ENCODE measurements around the gene ACTA1.
"Not testable (repeated sequence)": the region's sequence is repeated elsewhere in the genome, so short reads cannot be mapped to it uniquely, and the experiment has no call there.

ACTA1 gene

GRCh38 chr1:229434005-229434640, at the start of gene ACTA1:
Gene ACTA1, minus strand, starts transcription at chr1:229434094. Its CDS starts 979 bp downstream, at chr1:229433115.
- FAIRE-seq (no peak), DNase-seq (ENCODE audit: insufficient read length, low spot score) (no peak)

GRCh38 chr1:229482511-229482910, 48.6 kb upstream of the ACTA1 start:
- DNase-seq (ENCODE audit: insufficient read length, low spot score) (no peak), FAIRE-seq (no peak)

GRCh38 chr1:229480495-229480894, 46.6 kb upstream of the ACTA1 start:
- DNase-seq (ENCODE audit: insufficient read length, low spot score) (no peak), FAIRE-seq (no peak)

- FAIRE-seq (peak; percentile 96), DNase-seq (ENCODE audit: insufficient read length, low spot score) (peak; percentile 50)
These were observed 45.9 kb upstream of the ACTA1 start for GRCh38 chr1:229479660-229480399.

- FAIRE-seq (peak; percentile 95), DNase-seq (ENCODE audit: insufficient read length, low spot score) (no peak)
These were observed 45.0 kb upstream of the ACTA1 start for GRCh38 chr1:229478852-229479251.

- not testable (repeated sequence) for DNase-seq (ENCODE audit: insufficient read length, low spot score); FAIRE-seq
These were observed 42.0 kb upstream of the ACTA1 start for GRCh38 chr1:229475859-229476258.

- FAIRE-seq (no peak), DNase-seq (ENCODE audit: insufficient read length, low spot score) (no peak)
These were observed 40.6 kb upstream of the ACTA1 start for GRCh38 chr1:229474509-229474908.

- DNase-seq (ENCODE audit: insufficient read length, low spot score) (no peak), FAIRE-seq (no peak)
These were observed 37.3 kb upstream of the ACTA1 start for GRCh38 chr1:229471175-229471574.

GRCh38 chr1:229470406-229471043, 36.6 kb upstream of the ACTA1 start:
- FAIRE-seq: no peak
- no peak for DNase-seq (ENCODE audit: insufficient read length, low spot score)

- FAIRE-seq (no peak), DNase-seq (ENCODE audit: insufficient read length, low spot score) (no peak)
These were observed 33.0 kb upstream of the ACTA1 start for GRCh38 chr1:229466887-229467286.

- DNase-seq (ENCODE audit: insufficient read length, low spot score) (no peak), FAIRE-seq (no peak)
These were observed 30.8 kb upstream of the ACTA1 start for GRCh38 chr1:229464672-229465071.

- no peak for FAIRE-seq
- no peak for DNase-seq (ENCODE audit: insufficient read length, low spot score)
These were observed 27.3 kb upstream of the ACTA1 start for GRCh38 chr1:229461032-229461668.

GRCh38 chr1:229459815-229460214, 25.9 kb upstream of the ACTA1 start:
- FAIRE-seq: no peak
- no peak for DNase-seq (ENCODE audit: insufficient read length, low spot score)

GRCh38 chr1:229457436-229457835, 23.5 kb upstream of the ACTA1 start:
- DNase-seq (ENCODE audit: insufficient read length, low spot score) (no peak), FAIRE-seq (no peak)

- DNase-seq (ENCODE audit: insufficient read length, low spot score) (no peak), FAIRE-seq (no peak)
These were observed 22.1 kb upstream of the ACTA1 start for GRCh38 chr1:229456016-229456415.

- FAIRE-seq (no peak), DNase-seq (ENCODE audit: insufficient read length, low spot score) (no peak)
These were observed 20.2 kb upstream of the ACTA1 start for GRCh38 chr1:229454056-229454455.

- FAIRE-seq: peak; percentile 37
- DNase-seq (ENCODE audit: insufficient read length, low spot score): no peak
These were observed 19.3 kb upstream of the ACTA1 start for GRCh38 chr1:229452956-229453801.

- FAIRE-seq: no peak
- no peak for DNase-seq (ENCODE audit: insufficient read length, low spot score)
These were observed 15.0 kb upstream of the ACTA1 start for GRCh38 chr1:229448845-229449244.

GRCh38 chr1:229448354-229448753, 14.5 kb upstream of the ACTA1 start:
- no peak for DNase-seq (ENCODE audit: insufficient read length, low spot score)
- no peak for FAIRE-seq

GRCh38 chr1:229447809-229448252, 13.9 kb upstream of the ACTA1 start:
- DNase-seq (ENCODE audit: insufficient read length, low spot score) (no peak), FAIRE-seq (no peak)

Data from GM19239 (cell line).